Raji (cell line): ENCODE data around the gene TTLL4.

Experiments
- POLR2A ChIP-seq: IDR thresholded peaks from 2 replicates; pipeline ENCODE4 v1.6.1; 2011; ENCODE audit warnings: low read depth, low read length, control low read depth; ENCODE audit not compliant: insufficient read depth

Gene TTLL4

GRCh38 chr2:218710334-218710686 lies 325 bp upstream of the TTLL4 start:
- TF ChIP-seq POLR2A: no peak

DNA sequence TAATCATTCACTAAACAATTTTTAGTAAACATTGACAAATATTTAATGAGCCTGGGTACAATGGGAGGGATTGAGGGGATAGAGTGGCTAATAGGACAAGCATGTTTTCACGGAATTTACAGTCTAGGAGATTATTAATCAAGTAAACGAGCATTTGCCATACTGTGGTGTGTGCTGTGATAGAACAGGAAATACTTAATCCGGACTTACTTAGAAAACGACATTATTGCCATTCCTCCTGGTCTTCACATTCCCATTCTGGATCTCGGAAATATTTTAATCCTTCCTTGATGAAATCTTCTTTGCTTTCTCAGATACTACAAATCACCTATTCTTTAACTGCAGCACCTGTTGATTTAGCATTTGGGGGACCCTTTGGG lies 905 bp downstream of the TTLL4 start:
- no peak for TF ChIP-seq POLR2A

DNA sequence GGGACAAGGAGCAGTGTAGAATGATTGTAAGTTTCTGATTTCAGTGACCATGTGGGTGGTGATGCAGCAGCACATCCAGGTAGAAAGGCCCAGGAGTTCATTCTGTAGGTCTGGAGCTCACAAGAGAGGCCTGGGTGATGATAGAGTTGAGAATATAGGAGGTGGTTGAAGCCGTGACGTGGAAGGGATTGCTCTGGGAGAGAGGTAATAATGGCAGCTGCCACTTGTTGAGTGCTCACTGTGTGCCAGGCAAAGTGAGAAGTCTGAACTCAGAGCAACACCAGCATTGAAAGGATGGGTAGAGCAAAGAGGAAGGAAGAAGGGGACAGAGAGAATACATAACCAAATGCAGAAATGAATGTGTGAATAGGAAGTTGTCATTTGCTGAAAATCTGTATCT lies 3.3 kb downstream of the TTLL4 start:
- no peak for TF ChIP-seq POLR2A

GRCh38 chr2:218716070-218716469 lies 5.4 kb downstream of the TTLL4 start:
- no peak for TF ChIP-seq POLR2A

- TF ChIP-seq POLR2A: no peak
These were observed 6.6 kb downstream of the TTLL4 start for GRCh38 chr2:218717262-218717661.

DNA sequence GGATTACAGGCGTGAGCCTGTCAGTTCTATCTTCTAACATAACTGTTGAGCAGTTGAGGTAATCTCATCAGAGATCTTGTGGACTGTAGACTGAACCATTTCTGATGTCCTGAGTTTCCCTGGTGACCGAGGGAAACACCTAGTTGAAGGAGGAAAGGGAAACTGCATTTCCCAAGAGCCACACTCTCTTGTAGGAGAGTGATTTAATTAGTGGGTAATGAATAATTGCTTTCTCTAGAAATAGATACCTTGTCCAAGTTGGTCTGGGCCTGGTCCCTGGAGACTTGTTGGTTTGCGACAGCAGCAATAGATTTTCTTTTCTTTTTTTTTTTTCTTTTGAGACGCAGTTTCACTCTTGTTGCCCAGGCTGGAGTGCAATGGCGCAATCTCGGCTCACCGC lies 7.4 kb downstream of the TTLL4 start:
- no peak for TF ChIP-seq POLR2A

- TF ChIP-seq POLR2A: no peak
These were observed 8.8 kb downstream of the TTLL4 start for GRCh38 chr2:218719457-218719856.

GRCh38 chr2:218720048-218721041 lies 9.7 kb downstream of the TTLL4 start:
- TF ChIP-seq POLR2A: no peak

DNA sequence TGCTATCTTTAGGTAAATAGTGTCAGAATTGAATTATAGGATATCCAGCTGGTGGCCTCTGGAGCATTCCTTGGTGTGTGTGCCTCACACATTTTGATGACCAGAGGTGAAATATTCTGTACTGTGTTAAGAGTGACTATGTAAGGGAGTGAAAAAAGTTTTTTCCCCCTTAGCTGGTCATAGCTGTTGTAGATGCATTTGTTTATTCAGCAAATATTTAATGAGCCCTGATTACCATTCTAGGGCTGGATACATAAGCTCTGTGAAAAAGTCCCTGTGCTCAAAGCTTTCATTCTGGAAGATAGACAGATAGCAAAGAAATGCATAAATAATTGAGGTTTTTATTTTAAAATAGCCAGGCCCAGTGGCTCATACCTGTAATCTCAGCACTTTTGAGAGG lies 10.9 kb downstream of the TTLL4 start:
- TF ChIP-seq POLR2A: no peak

- TF ChIP-seq POLR2A: no peak
These were observed 11.3 kb downstream of the TTLL4 start for GRCh38 chr2:218721934-218722333.

- TF ChIP-seq POLR2A: no peak
These were observed 11.8 kb downstream of the TTLL4 start for GRCh38 chr2:218722419-218722818.

DNA sequence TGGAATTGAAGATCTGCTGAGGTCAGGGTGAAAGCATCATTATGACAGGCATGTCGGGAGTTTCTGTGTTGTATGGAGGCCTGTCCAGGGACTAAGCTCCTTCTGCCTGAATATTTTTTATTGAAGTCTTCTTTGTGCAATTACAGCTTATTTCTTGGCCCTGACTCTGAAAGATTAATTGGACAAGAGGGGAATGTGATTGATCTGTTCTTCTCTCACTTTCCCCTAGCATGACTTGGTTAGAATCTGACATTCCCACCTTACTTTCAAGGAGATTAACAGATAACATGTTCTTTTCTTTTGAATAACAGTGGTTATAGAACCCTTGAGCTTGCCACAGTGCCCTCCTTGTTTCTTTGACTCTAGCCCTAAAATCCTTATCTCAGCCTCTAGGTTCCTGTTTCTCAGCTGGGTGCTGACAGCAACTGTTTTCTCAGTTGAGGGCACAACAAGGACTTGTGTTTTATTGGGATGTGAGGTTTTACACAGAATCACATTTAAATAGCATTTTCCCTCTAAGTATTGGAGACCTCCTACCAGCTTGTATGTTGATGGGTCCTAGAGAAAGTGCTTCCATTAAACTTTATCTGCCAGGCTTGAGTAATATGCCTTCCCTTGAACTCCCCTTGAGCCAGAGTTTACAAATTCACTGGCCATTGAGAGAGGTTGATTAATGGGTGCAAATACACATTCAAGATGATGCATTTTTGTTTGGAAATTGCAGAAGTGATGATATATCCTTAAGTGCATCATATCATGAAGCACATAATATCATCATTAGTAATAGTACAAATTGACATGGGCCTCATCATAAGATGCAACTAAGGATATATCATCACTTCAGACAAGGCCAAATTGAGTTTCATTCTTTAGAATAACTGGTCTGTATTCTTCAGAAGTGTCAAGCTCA lies 12.5 kb downstream of the TTLL4 start:
- no peak for TF ChIP-seq POLR2A

- TF ChIP-seq POLR2A: no peak
These were observed 15.5 kb downstream of the TTLL4 start for GRCh38 chr2:218726004-218726574.

GRCh38 chr2:218727502-218728165 lies 17.0 kb downstream of the TTLL4 start:
- TF ChIP-seq POLR2A: no peak

DNA sequence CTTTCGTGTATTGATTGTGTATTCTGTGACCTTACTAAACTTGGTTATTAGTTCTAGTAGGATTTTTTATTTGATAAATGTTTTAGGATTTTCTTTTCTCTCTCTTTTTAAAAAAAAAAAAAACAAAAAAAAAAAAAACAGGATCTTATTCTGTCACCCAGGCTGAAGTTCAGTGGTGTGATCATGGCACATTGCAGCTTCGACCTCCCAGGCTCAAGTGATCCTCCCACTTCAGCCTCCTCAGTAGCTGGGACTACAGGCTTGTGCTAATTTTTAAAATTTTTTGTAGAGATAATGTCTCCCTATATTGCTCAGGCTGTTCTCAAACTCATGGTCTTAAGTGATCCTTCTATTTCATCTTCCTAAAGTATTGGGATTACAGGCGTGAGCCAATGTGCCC lies 19.0 kb downstream of the TTLL4 start:
- TF ChIP-seq POLR2A: no peak

- no peak for TF ChIP-seq POLR2A
These were observed 21.6 kb downstream of the TTLL4 start for GRCh38 chr2:218732052-218732760.
